Measurements from ENCODE around the gene EGFLAM.

GRCh38 chr5:38401145-38401544 is 142.8 kb downstream of the EGFLAM start:
- TF ChIP-seq CTCF (IDR thresholded peaks at IDR 0.05; ENCODE audit: low read length) (no peak), EZH2 (IDR thresholded peaks at IDR 0.05; ENCODE audit: borderline replicate concordance, low read length) (no peak)

Measured in OCI-LY1 (cell line).